ENCODE results near the gene TIGAR. TPM values are rescaled to one million over a fixed set of nuclear protein-coding genes. Genes with fewer than 3 reads are reported as not detected.

The TIGAR gene
- total RNA-seq, 1 experiment from 2014 or later: 2.2 TPM

DNA sequence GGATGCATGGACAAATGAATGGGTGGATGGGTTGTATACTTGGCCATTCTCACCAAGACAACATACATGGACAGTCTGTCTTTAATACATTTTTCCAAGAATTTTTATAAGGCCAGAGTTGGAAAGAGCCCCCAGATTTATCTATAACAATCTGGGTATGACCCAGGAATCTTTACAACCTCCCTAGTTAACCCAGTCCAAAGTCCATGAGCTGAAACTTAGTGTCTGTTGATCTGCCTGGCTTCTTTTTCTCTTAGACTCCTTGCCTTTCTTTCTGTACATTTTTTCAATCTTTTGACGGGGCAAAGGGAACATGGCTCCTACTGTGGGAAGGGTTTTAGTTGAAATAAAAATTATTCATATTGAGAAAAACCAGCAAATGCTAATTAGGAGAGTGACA is 57.8 kb downstream of the TIGAR start:
- no peak for DNase-seq (ENCODE audit: low spot score)

DNA sequence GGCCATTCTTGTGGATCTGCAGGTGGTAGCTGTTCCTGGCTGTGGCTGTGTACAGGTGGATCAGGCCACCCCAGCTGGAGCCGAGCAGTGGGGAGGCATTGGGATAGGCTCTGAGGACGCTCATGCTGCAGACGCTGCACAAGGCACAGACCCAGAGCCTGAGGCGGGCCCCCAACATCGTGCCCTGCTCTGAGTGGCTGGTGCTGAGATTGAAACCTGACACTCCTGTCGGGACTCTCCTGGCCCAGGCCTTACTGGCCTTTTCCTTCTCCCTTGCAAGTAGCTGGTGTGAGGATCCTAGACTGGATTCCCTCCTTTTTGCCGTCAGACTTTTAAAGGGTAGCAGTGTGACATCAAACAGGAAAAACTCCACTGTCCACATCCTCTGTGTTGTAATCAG is 58.4 kb downstream of the TIGAR start, which contains the start of gene FGF23:
TSS of gene FGF23 (minus strand) at position 308 of the 400 bp plus-strand sequence. CDS start at position 178, 130 bp downstream.
- DNase-seq (ENCODE audit: low spot score): no peak

DNA sequence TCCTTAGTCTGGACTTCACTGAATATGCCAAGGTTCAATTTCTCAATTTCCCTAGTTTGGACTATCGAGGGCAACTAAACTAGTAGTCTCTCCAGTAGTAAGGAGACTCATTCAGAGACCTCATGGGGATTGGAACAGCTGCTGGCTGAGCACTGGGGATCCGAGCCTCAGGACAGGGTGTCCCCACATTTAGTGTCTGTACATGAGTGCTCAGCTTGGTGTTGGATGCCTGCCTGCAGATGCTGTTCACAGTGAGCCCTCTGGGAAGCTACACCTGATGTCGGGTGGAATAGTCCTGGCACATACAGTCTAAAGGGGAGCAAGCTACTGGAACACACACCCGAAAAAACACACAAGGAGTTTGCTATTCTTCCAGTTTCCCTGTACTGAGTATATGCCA is 59.3 kb downstream of the TIGAR start:
- DNase-seq (ENCODE audit: low spot score): no peak

DNA sequence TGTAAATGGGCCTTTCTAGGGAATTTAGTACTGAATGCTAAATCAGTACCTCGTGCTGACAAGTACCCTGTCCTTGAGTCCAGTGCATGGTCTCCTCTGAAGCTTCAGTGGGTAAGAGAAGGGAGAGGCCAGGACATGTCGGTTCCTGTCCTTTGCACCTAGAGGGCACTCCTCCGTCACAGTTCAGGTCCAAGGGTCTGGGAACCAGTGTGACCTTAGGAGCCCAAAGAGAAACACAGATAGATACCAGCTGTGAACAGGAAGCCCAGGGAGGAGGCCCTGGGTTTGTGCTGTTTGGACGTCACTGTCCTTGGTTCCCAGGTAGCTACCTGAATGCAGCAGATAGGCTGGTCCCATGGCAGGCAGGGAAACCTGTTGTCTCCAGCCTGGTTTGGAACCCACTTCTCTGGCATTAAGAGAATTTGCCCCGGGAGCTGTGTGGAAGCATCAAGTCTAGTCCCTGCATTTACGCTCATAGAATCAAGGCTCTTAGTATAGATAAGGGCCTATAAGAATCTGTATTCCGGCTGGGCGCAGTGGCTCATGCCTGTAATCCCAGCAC is 62.4 kb downstream of the TIGAR start:
- no peak for DNase-seq (ENCODE audit: low spot score)

DNA sequence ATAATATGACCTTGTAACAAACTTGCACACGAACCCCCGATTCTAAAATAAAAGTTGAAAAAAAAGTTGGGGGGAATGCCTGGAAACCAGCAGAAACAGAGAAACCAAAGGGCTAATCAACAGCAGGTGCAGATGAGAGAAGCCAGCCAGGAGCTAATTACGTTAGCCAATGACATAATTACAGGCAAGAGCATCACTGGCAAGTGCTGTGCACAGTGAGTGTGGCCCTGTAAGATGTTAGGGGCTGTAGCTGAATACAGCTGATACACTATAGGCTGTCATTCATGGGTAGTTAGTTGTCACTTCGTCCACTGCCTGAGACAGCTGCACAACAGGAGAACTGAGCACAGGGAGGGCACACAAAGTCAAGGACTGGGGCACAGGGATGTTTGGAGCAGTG is 65.8 kb downstream of the TIGAR start:
- DNase-seq (ENCODE audit: low spot score): no peak

DNA sequence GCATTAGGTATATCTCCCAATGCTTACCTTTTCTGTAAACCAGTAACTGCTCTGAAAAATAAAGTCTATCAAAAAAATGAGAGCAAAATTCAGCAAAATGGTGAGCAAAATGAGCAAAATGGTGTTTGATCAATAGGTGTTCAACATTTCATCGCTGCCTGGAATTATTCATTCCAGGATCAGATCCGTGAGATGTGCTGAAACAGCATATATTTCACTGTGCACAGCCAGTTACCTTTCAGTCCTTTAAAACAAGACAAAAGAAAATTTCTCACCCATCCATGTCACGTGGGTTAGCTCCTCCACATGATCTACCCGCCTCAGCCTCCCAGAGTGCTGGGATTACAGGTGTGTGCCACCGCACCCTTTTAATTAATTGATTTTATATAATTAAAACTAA is 66.6 kb downstream of the TIGAR start:
- no peak for DNase-seq (ENCODE audit: low spot score)

DNA sequence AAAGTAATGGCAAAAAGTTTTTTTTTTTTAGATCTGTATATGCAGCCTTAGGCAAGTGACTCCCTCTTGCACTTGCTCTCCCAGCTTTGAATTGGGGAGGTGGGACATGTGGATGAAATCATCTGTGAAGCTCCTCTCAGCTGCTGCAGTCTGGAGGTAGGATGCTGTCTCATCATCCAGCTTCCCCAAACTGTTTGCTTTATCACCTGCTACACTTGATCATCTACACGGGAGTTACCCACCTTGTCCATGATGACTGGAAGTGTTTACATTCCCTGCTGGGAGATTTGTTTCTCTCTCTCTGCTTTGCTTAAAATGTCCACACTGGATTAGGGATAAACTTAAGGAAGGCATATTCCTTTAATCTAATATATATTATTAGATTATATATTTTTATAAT is 67.0 kb downstream of the TIGAR start:
- no peak for DNase-seq (ENCODE audit: low spot score)

DNA sequence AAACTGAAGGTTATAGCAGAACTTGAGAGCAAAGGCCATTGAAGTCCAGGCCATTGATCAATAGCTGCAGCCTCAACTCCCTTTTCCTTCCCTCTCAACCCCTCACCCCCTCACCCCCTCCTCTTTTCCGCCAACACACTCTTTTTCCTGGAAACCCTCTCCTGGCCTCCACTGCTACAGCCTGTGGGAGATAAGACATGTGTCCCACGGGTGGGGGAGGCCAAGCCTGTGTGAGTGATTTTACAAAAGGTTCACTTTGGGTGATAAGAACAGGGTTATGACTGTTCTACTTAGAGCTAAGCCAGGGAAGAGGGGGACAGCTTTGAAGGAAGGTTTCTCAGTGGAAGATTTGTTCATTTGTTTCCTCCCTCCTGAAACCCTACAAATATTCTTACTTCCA is 67.6 kb downstream of the TIGAR start:
- no peak for DNase-seq (ENCODE audit: low spot score)

DNA sequence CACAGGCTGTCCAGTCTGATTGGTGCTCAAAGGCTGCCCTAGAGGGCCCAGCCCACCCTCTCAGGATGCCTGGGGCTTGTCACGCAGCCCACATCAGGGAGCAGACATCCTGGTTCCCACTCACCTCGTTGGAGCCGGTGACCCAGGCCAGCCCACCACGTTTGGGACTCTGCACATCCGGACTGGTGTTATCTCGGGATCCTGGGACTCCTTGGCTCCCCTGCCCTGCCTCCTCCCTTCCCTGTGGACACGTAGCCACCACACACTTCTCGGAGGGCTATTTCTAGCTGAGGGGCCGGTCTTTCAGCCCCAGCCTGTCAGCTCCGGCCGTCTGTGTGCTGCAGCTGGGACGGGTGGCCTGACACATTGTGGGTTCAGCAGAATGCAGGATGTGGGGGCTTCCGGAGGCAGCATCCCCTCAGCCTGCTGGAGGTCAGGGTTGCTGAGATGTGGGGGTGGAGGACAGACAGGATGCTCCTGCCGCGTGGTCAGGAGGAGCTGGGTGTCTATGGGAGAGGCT is 71.3 kb downstream of the TIGAR start:
- DNase-seq (ENCODE audit: low spot score): no peak

DNA sequence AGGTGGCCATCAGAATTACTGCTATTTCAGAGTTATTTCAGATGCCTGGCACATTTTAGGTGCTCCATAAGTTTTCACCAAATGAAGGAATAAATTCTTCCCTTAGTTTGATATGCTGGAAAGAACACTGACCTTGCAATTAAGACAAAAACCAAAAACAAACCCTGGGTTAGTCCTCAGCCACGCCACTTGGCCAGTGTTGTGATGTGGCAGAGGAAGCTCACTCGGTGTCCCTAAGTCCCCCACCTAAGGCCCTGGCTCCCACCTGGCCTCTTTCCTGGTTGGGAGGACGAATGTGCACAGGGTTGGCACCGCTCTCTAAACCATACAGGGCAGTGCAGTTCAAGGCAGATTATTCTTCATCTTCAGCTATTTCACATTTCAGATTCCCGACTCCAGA is 72.2 kb downstream of the TIGAR start:
- no peak for DNase-seq (ENCODE audit: low spot score)

DNA sequence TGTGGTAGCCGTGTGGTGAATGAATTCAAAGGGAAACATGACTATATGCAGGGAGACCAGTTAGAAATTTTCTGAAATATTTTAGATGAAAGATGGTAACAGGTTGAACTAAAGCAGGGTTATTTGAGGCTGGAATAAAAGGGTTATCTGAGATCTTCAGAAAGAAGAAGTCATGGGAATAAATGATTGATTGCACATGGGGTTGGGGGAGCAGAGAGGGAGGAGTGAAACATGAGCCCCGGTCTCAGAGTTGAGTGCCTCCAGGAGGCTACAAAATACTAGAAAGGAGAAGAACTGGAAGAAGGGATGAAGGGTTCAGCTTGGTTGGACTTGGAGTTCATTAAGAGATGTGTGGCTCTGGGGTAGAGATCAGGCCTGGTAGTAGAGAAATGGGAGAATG is 74.8 kb downstream of the TIGAR start:
- DNase-seq (ENCODE audit: low spot score): no peak

DNA sequence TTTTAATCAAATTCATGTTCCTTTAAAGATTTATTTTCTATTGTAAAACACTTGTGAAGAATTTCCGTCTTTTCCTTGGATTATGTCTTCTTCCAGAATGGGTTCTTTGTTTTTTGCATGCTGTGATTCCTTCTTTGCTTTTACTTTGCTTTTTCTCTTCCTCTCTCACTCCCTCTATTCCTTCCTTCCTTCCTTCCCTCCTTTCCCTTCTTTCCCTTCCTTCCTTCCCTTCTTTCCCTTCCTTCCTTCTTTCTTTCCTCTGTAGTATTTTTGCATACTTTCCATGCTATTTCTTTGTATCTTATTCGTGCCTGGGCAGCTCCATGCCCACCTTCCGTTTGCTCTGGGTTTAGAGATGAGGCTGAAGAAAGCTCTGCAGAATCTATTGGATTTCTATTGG is 80.1 kb downstream of the TIGAR start:
- DNase-seq (ENCODE audit: low spot score): no peak

DNA sequence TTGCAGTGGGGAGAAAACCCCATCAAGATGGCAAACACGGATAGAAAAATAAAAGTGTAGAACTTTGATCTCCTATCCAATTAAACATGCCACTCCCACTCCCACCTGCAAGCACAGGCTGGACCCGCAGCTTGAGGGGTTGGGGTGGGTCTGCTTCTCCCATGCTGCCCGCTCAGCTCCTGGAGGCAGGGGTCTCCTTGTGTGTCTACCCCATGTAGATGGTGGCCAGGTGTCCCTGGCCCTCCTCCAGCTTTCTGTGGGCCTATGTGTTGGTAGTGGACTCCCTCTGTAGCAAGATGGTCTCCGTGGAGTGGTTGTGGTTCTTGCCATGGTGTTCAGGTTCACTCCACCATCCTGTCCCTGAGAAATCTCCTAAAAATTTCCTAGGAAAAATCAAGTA is 82.0 kb downstream of the TIGAR start:
- no peak for DNase-seq (ENCODE audit: low spot score)

Other genes with a start within 250 kb of the TIGAR start
- gene CCND2, start 47.5 kb upstream of the TIGAR start, total RNA-seq (2014; rRNA removed; shearing (Covaris generic)): not detected in 2 replicates
- not detected in 2 replicates for gene FGF23, start 58.5 kb downstream of the TIGAR start, total RNA-seq (2014; rRNA removed; shearing (Covaris generic))
- gene FGF6, start 124.6 kb downstream of the TIGAR start, total RNA-seq (2014; rRNA removed; shearing (Covaris generic)): not detected in 2 replicates
- 14.7 and 16.2 TPM in 2 replicates for gene RAD51AP1, start 217.7 kb downstream of the TIGAR start, total RNA-seq (2014; rRNA removed; shearing (Covaris generic))
- gene DYRK4, start 241.0 kb downstream of the TIGAR start, total RNA-seq (2014; rRNA removed; shearing (Covaris generic)): 6.5 and 8.6 TPM in 2 replicates